ENCODE results near the gene DIP2A. TPM values are rescaled to one million over a fixed set of nuclear protein-coding genes. Genes with fewer than 3 reads are reported as not detected.

Gene DIP2A
- total and polyA plus RNA-seq, 4 donors: 15.5 to 71.4 (median 28.7) TPM

DNA sequence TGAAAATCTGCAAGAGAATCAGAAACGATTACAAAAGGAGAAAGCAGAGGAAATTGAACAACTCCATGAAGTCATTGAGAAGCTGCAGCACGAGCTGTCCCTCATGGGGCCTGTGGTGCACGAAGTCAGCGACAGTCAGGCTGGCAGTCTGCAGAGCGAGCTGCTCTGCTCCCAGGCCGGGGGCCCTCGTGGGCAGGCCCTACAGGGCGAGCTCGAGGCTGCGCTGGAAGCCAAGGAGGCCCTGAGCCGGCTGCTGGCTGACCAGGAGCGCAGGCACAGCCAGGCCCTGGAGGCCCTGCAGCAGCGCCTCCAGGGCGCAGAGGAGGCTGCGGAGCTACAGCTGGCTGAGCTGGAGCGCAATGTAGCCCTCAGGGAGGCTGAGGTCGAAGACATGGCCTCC is 47.5 kb upstream of the DIP2A start:
- H3K9ac ChIP-seq (ENCODE audit: insufficient read depth in 1 of 2, low read length in 2 of 2): no peak overlapping the region
- TF ChIP-seq, protein P1, sequence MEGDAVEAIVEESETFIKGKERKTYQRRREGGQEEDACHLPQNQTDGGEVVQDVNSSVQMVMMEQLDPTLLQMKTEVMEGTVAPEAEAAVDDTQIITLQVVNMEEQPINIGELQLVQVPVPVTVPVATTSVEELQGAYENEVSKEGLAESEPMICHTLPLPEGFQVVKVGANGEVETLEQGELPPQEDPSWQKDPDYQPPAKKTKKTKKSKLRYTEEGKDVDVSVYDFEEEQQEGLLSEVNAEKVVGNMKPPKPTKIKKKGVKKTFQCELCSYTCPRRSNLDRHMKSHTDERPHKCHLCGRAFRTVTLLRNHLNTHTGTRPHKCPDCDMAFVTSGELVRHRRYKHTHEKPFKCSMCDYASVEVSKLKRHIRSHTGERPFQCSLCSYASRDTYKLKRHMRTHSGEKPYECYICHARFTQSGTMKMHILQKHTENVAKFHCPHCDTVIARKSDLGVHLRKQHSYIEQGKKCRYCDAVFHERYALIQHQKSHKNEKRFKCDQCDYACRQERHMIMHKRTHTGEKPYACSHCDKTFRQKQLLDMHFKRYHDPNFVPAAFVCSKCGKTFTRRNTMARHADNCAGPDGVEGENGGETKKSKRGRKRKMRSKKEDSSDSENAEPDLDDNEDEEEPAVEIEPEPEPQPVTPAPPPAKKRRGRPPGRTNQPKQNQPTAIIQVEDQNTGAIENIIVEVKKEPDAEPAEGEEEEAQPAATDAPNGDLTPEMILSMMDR (IDR thresholded peaks at IDR 0.05; ENCODE audit: control extremely low read depth, extremely low read depth): no peak
- WGBS, 2 donors: 96 to 97% methylated on average over 17 of the region's 17 CpGs
- H3K4me3 ChIP-seq: no peak overlapping the region
- no peak for DNase-seq
- peaks cover 7 to 27% (median 13%) of the 10 kb centered on the region in 4 donors for H3K36me3 ChIP-seq (ENCODE audit: control insufficient read depth in 4 of 4, insufficient read depth in 4 of 4, low read length in 4 of 4)
- ATAC-seq (ENCODE audit: insufficient read depth, low FRiP score): no peak
- no peaks in the 10 kb centered on the region for H3K27me3 ChIP-seq (ENCODE audit: control insufficient read depth in 3 of 3, insufficient read depth in 3 of 3, low read length in 2 of 3)
- no peaks in the 10 kb centered on the region for H3K4me1 ChIP-seq (ENCODE audit: control insufficient read depth in 5 of 5, insufficient read depth in 5 of 5, low read length in 5 of 5)
- no peak overlapping the region for H3K27ac ChIP-seq (ENCODE audit: low read depth in 1 of 2, low read length in 1 of 2)
- H3K9me3 ChIP-seq (ENCODE audit: control insufficient read depth in 4 of 4, insufficient read depth in 3 of 4, low read length in 3 of 4): peaks cover 0 to 2% (median 0%) of the 10 kb centered on the region in 4 donors

DNA sequence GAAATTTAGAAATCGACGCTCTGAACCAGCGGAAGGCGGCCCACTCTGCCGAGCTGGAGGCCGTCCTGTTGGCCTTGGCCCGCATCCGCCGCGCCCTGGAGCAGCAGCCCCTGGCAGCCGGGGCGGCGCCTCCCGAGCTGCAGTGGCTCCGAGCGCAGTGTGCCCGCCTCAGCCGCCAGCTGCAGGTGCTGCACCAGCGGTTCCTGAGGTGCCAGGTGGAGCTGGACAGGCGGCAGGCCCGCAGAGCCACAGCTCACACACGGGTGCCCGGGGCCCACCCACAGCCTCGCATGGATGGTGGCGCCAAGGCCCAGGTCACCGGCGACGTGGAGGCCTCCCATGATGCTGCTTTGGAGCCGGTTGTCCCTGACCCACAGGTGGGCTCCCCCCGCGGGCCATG is 47.0 kb upstream of the DIP2A start:
- no peak overlapping the region for H3K4me3 ChIP-seq
- TF ChIP-seq, protein P1 (IDR thresholded peaks at IDR 0.05; ENCODE audit: control extremely low read depth, extremely low read depth): no peak
- DNase-seq: no peak
- no peak for ATAC-seq (ENCODE audit: insufficient read depth, low FRiP score)
- H3K9me3 ChIP-seq (ENCODE audit: control insufficient read depth in 4 of 4, insufficient read depth in 3 of 4, low read length in 3 of 4): peaks cover 0 to 2% (median 0%) of the 10 kb centered on the region in 4 donors
- H3K27ac ChIP-seq (ENCODE audit: low read depth in 1 of 2, low read length in 1 of 2): no peak overlapping the region
- peaks cover 7 to 31% (median 13%) of the 10 kb centered on the region in 4 donors for H3K36me3 ChIP-seq (ENCODE audit: control insufficient read depth in 4 of 4, insufficient read depth in 4 of 4, low read length in 4 of 4)
- WGBS, 2 donors: 92 to 97% methylated on average over 31 of the region's 31 CpGs
- no peak overlapping the region for H3K9ac ChIP-seq (ENCODE audit: insufficient read depth in 1 of 2, low read length in 2 of 2)
- H3K27me3 ChIP-seq (ENCODE audit: control insufficient read depth in 3 of 3, insufficient read depth in 3 of 3, low read length in 2 of 3): no peaks in the 10 kb centered on the region
- no peaks in the 10 kb centered on the region for H3K4me1 ChIP-seq (ENCODE audit: control insufficient read depth in 5 of 5, insufficient read depth in 5 of 5, low read length in 5 of 5)

DNA sequence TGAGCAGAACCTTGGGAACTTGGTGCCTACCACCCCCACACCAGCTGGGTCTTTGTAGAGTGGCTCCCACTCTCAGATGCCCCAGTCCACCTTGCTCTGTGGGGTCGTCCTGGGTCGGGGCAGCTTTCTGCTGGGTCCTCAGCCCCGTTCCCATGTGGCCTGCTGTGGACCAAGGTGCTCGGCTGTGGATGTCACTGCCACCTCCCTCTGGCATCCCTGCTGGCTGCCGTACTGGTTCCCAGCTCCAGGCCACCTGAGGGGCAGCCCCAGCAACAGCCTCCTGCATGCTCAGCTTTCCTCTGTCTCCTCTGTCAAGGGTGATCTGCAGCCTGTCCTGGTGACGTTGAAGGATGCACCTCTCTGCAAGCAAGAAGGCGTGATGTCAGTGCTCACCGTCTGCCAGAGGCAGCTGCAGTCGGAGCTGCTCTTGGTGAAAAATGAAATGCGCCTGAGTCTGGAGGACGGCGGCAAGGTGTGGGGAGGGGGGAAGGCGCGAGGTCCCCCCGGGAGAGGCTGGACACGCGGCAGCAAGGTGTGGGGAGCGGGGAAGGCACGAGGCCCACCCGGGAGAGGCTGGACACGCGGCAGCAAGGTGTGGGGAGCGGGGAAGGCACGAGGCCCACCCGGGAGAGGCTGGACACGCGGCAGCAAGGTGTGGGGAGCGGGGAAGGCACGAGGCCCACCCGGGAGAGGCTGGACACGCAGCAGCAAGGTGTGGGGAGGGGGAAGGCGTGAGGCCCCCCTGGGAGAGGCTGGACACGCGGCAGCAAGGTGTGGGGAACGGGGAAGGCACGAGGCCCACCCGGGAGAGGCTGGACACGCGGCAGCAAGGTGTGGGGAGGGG is 45.9 kb upstream of the DIP2A start:
- DNase-seq: no peak
- Histone ChIP-seq H3K27ac (ENCODE audit: low read depth in 1 of 2, low read length in 1 of 2) (no peak overlapping the region), H3K27me3 (ENCODE audit: control insufficient read depth in 3 of 3, insufficient read depth in 3 of 3, low read length in 2 of 3) (no peaks in the 10 kb centered on the region), H3K9ac (ENCODE audit: insufficient read depth in 1 of 2, low read length in 2 of 2) (no peak overlapping the region), H3K4me3 (no peak overlapping the region), H3K9me3 (ENCODE audit: control insufficient read depth in 4 of 4, insufficient read depth in 3 of 4, low read length in 3 of 4) (peaks cover 0 to 2% (median 0%) of the 10 kb centered on the region in 4 donors), H3K36me3 (ENCODE audit: control insufficient read depth in 4 of 4, insufficient read depth in 4 of 4, low read length in 4 of 4) (peaks cover 7 to 33% (median 16%) of the 10 kb centered on the region in 4 donors), H3K4me1 (ENCODE audit: control insufficient read depth in 5 of 5, insufficient read depth in 5 of 5, low read length in 5 of 5) (no peaks in the 10 kb centered on the region)
- TF ChIP-seq, protein P1 (IDR thresholded peaks at IDR 0.05; ENCODE audit: control extremely low read depth, extremely low read depth): no peak
- ATAC-seq (ENCODE audit: insufficient read depth, low FRiP score): no peak
- WGBS, 2 donors: 91 to 92% methylated on average over 27 to 39 of the region's 39 CpGs
